Fibroblast of pulmonary artery (primary cell): Measurements from ENCODE around the gene OR2G2.

Experiments used
- DNase-seq: peaks from one replicate; pipeline ENCODE4 v3.0.0-alpha.2; 2010; ENCODE audit warnings: low read depth
- H3K4me3 ChIP-seq: replicated peaks from 2 replicates; pipeline ENCODE4 v1.5.1; 2011; ENCODE audit warnings: low read depth, mild to moderate bottlenecking, control low read depth, low read length, moderate library complexity
- TF ChIP-seq, protein P1 (sequence below): IDR thresholded peaks from 2 replicates; pipeline ENCODE4 v1.5.1; 2011; ENCODE audit warnings: mild to moderate bottlenecking, control low read depth, low read length, inconsistent platforms; ENCODE audit errors: missing control alignments

Gene OR2G2, protein sequence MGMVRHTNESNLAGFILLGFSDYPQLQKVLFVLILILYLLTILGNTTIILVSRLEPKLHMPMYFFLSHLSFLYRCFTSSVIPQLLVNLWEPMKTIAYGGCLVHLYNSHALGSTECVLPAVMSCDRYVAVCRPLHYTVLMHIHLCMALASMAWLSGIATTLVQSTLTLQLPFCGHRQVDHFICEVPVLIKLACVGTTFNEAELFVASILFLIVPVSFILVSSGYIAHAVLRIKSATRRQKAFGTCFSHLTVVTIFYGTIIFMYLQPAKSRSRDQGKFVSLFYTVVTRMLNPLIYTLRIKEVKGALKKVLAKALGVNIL

DNA sequence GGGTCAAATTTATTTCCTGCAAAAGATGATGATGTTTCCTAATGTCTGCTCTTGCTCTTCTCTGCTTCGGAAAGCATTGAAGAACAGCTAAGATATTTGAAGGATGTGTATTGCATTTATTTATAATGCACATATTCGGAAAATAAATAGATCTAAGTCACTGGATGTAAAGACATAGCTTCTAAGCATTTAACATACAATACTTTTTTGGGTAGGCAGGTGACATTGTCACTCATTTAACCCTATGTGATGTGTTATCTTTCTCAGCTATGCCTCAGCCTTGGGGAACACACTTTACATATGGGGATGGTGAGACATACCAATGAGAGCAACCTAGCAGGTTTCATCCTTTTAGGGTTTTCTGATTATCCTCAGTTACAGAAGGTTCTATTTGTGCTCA, at the start of gene OR2G2:
Gene OR2G2, plus strand, starts transcription at position 301 of the 400 bp plus-strand sequence. Its CDS starts 0 bp downstream, at position 301.
- H3K4me3 ChIP-seq = no peak within 1 kb of the TSS
- TF ChIP-seq, protein P1, sequence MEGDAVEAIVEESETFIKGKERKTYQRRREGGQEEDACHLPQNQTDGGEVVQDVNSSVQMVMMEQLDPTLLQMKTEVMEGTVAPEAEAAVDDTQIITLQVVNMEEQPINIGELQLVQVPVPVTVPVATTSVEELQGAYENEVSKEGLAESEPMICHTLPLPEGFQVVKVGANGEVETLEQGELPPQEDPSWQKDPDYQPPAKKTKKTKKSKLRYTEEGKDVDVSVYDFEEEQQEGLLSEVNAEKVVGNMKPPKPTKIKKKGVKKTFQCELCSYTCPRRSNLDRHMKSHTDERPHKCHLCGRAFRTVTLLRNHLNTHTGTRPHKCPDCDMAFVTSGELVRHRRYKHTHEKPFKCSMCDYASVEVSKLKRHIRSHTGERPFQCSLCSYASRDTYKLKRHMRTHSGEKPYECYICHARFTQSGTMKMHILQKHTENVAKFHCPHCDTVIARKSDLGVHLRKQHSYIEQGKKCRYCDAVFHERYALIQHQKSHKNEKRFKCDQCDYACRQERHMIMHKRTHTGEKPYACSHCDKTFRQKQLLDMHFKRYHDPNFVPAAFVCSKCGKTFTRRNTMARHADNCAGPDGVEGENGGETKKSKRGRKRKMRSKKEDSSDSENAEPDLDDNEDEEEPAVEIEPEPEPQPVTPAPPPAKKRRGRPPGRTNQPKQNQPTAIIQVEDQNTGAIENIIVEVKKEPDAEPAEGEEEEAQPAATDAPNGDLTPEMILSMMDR = no peak
- DNase-seq = no peak

DNA sequence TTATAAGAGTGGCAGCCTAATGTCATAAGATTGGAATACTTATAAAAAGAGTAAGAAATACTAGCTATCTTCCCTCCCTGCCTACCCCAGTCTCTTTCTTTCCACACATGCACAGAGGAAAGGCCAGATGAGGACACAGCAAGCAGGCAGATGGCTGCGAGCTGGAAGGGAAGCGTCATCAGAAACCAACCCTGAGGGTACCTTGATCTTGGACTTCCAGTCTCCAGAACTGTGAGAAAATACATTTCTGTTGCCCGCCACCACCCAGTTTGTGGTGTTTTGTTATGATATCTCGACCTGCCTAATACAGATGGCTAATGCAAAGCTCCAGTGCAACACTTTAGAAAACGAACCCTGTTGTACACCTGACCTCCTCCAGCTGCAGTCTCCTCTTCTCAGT, 49.6 kb upstream of the OR2G2 start:
- TF ChIP-seq, protein P1 = no peak

DNA sequence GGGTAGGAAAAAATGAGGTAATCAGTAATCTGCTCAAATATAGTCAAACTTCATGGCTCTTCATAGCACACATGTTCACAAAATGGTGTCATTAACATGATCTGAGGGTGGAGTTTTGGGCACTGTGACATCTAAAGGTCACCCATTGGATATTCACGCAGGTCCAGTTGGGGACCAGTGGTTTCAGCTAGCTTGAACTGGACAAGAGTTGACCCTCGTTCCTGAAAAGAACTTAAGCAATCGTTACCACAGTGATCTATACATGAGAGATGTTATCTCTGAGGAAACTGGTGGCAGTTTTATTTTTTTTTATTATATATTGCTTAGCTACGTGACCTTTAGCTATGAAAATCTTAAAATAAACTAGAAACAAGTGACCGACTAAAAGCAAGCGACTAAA, 48.9 kb upstream of the OR2G2 start:
- TF ChIP-seq, protein P1 = no peak
- H3K4me3 ChIP-seq = no peak overlapping the region
- DNase-seq = no peak

More for the DNA sequence above, 49.6 kb upstream of the OR2G2 start:
- no peak for DNase-seq
- H3K4me3 ChIP-seq = no peak overlapping the region

DNA sequence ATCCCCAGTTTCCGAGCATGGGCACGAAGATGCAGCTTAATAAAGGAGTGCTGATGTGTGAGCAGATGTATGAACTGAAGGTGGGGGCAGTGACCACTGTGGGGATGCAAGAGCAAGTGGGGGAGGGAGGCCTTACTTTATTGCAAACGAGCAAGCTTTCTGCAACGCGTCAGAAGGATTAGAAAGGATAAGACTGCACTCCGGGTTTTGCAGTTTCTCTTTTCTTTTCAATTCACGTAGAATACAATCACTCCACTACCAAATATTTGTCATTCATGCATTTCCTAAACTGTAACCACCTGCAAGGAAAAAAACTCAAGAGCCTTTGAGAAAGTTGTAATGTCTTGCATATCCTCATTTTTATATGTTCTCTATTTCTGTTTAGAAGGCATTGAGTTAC, 47.6 kb upstream of the OR2G2 start:
- TF ChIP-seq, protein P1 = no peak
- H3K4me3 ChIP-seq = no peak overlapping the region
- DNase-seq = no peak

DNA sequence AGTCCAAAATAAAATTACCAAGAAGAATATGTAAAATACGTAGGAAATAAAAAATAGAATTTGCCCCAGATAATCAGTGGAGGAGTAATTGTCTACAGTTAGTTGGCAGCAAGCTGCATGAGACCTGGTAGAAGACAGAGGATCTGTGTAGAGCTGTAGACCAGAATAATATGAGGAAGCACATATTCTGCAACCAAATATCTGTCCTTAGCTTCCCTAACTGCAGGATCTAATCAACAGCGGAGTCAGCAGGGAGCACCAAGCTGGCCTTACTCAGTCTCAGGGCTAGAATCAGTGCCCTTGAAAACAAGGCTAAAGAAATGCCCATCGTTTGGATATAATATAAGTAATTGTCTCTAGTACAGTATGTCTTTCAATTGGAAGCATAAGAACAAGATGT, 45.3 kb upstream of the OR2G2 start:
- TF ChIP-seq, protein P1 = no peak
- H3K4me3 ChIP-seq = no peak overlapping the region
- no peak for DNase-seq

DNA sequence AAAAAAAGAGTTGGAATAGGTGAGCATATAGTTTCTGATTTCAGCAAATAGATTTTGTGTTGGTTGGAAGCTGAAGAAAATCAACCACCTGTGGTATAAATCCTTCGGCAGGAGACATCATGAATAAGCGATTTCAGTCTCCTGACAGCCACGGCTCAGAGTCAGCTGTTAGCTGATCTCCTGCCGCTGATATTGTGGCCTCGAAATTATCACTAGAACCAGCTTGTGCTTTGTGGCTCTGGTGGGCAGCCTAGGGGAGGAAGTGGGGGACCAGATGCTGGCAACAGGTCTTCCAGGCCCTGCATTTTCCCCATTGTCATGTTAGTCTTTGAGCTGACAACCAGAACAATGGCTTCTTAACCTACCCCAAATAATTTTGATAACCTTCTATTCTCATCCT, 40.1 kb upstream of the OR2G2 start:
- TF ChIP-seq, protein P1 = no peak
- no peak overlapping the region for H3K4me3 ChIP-seq
- DNase-seq = no peak

DNA sequence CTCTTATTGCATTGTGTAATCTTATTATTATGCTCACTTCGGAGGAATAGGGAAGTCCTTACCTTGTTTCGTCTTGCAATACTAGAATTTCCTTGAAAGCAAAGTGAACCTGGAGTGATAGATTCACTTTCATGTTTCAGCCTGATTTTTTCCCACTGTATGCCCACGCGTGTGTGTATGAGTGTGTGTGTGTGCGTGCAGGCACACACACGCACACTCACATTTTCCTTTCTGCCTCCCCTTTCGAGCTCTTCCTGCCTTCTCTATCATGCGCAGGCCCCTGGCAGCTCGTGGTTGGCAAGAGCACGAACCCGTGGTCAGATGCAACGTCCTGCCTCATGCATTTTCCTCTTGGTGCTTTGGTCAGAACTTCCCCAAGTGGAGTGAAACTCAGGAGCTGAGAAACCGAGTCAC, 39.4 kb upstream of the OR2G2 start, which contains the start of gene GCSAML:
Gene GCSAML, plus strand, starts transcription at position 366 of the 414 bp plus-strand sequence. CDS start 58 bp downstream, outside the sequence.
- TF ChIP-seq, protein P1 = no peak
- no peak within 1 kb of the TSS for H3K4me3 ChIP-seq
- DNase-seq = no peak
